Neutrophil (primary cell): ENCODE results near the gene ZFHX2.

Experiments used
- H3K27ac ChIP-seq: fragments of 200-600 bp; sonication (generic); 2 replicates; pipeline ENCODE4 v1.5.1; 2016; ENCODE audit warnings: mild to moderate bottlenecking, moderate library complexity
- H3K27me3 ChIP-seq: fragments of 200-600 bp; sonication (generic); 2 replicates; pipeline ENCODE4 v1.6.0; 2016; ENCODE audit warnings: mild to moderate bottlenecking
- H3K36me3 ChIP-seq: fragments of 200-600 bp; sonication (generic); 2 replicates; pipeline ENCODE4 v1.5.1; 2017
- H3K4me1 ChIP-seq, 2 experiments: fragments of 200-600 bp in 1 of 2; sonication (generic) in 1 of 2; 1 replicate in 1 of 2; 2 replicates in 1 of 2; pipeline versions ENCODE4 v1.5.1 to v1.6.1; 2013 to 2016; ENCODE audit warnings: low read depth in 1 of 2, low read length in 1 of 2, mild to moderate bottlenecking in 1 of 2, moderate library complexity in 1 of 2; ENCODE audit not compliant: control insufficient read depth in 1 of 2, insufficient read depth in 1 of 2
- H3K4me3 ChIP-seq, 2 experiments: fragments of 200-600 bp in 1 of 2; sonication (generic) in 1 of 2; 1 replicate in 1 of 2; 2 replicates in 1 of 2; pipeline ENCODE4 v1.5.1; 2013 to 2016; ENCODE audit warnings: low read depth in 1 of 2, low read length in 1 of 2, mild to moderate bottlenecking in 1 of 2, moderate library complexity in 1 of 2
- H3K9me3 ChIP-seq: fragments of 200-600 bp; sonication (generic); 2 replicates; pipeline ENCODE4 v1.5.1; 2016
- CTCF ChIP-seq: fragments of 200-600 bp; sonication (generic); IDR thresholded peaks from 2 replicates; pipeline ENCODE4 v1.5.1; 2016; ENCODE audit warnings: antibody characterized with exemption

Gene ZFHX2

GRCh38 chr14:23483236-23483854 lies 68.2 kb downstream of the ZFHX2 start:
- TF ChIP-seq CTCF, result no peak

GRCh38 chr14:23482823-23483148 lies 68.8 kb downstream of the ZFHX2 start:
- Histone ChIP-seq H3K4me1 (no peaks in the 10 kb centered on the region), H3K27me3 (no peaks in the 10 kb centered on the region), H3K4me3 (no peak overlapping the region), H3K27ac (no peak overlapping the region), H3K36me3 (peaks cover 7% of the 10 kb centered on the region), H3K9me3 (no peaks in the 10 kb centered on the region)
- no peak for TF ChIP-seq CTCF

More at GRCh38 chr14:23483236-23483854, 68.2 kb downstream of the ZFHX2 start:
- Histone ChIP-seq H3K9me3 (no peaks in the 10 kb centered on the region), H3K36me3 (peaks cover 4% of the 10 kb centered on the region), H3K27ac (no peak overlapping the region), H3K4me3 (no peak overlapping the region), H3K4me1 (no peaks in the 10 kb centered on the region), H3K27me3 (no peaks in the 10 kb centered on the region)

GRCh38 chr14:23481979-23482822 lies 69.4 kb downstream of the ZFHX2 start:
- Histone ChIP-seq H3K27ac (no peak overlapping the region), H3K36me3 (peaks cover 13% of the 10 kb centered on the region), H3K27me3 (no peaks in the 10 kb centered on the region), H3K9me3 (no peaks in the 10 kb centered on the region), H3K4me3 (no peak overlapping the region), H3K4me1 (no peaks in the 10 kb centered on the region)
- no peak for TF ChIP-seq CTCF

GRCh38 chr14:23481362-23481970 lies 70.1 kb downstream of the ZFHX2 start:
- no peak for TF ChIP-seq CTCF
- Histone ChIP-seq H3K9me3 (no peaks in the 10 kb centered on the region), H3K4me3 (no peak overlapping the region), H3K4me1 (no peaks in the 10 kb centered on the region), H3K27ac (no peak overlapping the region), H3K27me3 (no peaks in the 10 kb centered on the region), H3K36me3 (peaks cover 20% of the 10 kb centered on the region)

GRCh38 chr14:23478109-23478759 lies 73.3 kb downstream of the ZFHX2 start:
- Histone ChIP-seq H3K36me3 (peaks cover 49% of the 10 kb centered on the region), H3K9me3 (no peaks in the 10 kb centered on the region), H3K4me3 (no peak overlapping the region), H3K27ac (no peak overlapping the region), H3K4me1 (no peaks in the 10 kb centered on the region), H3K27me3 (no peaks in the 10 kb centered on the region)
- TF ChIP-seq CTCF, result peak; percentile 57
